ENCODE data around the gene TBC1D24.
"Not testable (repeated sequence)": the region's sequence is repeated elsewhere in the genome, so short reads cannot be mapped to it uniquely, and the experiment has no call there.

The TBC1D24 gene

DNA sequence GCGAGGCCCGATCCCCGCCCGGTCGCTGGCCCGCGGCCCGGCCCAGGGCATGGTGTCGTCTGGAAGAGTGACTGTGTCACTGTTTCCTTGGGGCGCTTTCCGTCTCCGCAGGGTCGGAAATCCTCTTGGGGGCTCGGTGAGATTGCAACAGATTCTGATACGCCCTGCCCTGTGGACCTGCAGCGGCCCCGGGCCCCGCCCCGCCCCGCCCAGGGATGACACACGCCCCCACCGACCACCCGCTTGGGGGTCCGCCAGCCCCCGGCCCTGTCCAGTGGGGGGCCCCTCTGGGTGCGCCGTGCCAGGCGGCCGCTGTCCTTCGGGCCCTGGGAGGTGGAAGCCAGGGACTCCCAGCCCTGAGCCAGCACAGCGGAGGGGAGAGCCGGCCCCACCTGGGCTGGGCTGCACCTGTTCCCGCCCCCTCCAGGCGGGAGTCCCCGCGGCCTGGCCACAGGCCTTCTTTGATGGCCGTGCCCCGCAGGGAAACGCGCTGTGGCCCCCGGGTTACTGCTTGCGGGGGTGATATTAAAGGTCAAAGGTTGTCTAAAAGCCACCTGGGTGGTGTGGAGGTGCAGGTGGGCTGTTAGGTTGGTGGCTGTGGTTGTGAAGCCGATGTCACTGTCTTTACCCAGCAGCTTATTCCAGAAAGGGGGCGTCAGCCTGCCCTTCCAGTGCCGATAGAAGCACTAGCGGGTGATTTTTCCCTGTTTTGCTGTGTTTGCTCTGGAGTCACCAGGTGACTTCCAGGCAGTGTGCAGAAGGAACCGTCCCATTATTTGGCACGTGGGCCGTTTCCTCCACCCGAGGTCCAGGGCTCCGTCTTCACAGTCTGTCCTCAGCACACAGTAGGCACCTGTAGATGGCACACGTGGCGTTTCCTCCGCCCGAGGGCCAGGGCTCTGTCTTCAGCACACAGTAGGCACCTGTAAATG is 752 bp downstream of the TBC1D24 start:
- Histone ChIP-seq H3K27ac (ENCODE audit: low read depth, low read length) (no peak overlapping the region), H3K27me3 (ENCODE audit: insufficient read depth, low read length) (no peaks in the 10 kb centered on the region), H3K4me3 (ENCODE audit: low read depth, low read length) (peak overlapping the region; percentile 97), H2AFZ (ENCODE audit: low read length, unreplicated experiment) (peak overlapping the region; percentile 50), H3K36me3 (ENCODE audit: insufficient read depth, low read length) (no peaks in the 10 kb centered on the region), H3K4me1 (ENCODE audit: control insufficient read depth, insufficient read depth, low read length, unreplicated experiment) (peaks cover 5% of the 10 kb centered on the region), H3K79me2 (ENCODE audit: control insufficient read depth, insufficient read depth, low read length, unreplicated experiment) (peaks cover 11% of the 10 kb centered on the region)

- no peaks in the 10 kb centered on the region for H3K36me3 ChIP-seq (ENCODE audit: insufficient read depth, low read length)
- no peaks in the 10 kb centered on the region for H3K27me3 ChIP-seq (ENCODE audit: insufficient read depth, low read length)
- peak overlapping the region; percentile 97; the same call in 1 of the 2 replicates for H3K4me3 ChIP-seq (ENCODE audit: low read depth, low read length)
- H3K79me2 ChIP-seq (ENCODE audit: control insufficient read depth, insufficient read depth, low read length, unreplicated experiment), result peaks cover 11% of the 10 kb centered on the region
- no peak overlapping the region for H3K27ac ChIP-seq (ENCODE audit: low read depth, low read length)
- H3K4me1 ChIP-seq (ENCODE audit: control insufficient read depth, insufficient read depth, low read length, unreplicated experiment), result peaks cover 5% of the 10 kb centered on the region
- H2AFZ ChIP-seq (ENCODE audit: low read length, unreplicated experiment), result no peak overlapping the region
These were observed 1.4 kb downstream of the TBC1D24 start for GRCh38 chr16:2476345-2476720.

- Histone ChIP-seq H3K27me3 (ENCODE audit: insufficient read depth, low read length) (no peaks in the 10 kb centered on the region), H2AFZ (ENCODE audit: low read length, unreplicated experiment) (no peak overlapping the region), H3K4me1 (ENCODE audit: control insufficient read depth, insufficient read depth, low read length, unreplicated experiment) (peaks cover 4% of the 10 kb centered on the region), H3K79me2 (ENCODE audit: control insufficient read depth, insufficient read depth, low read length, unreplicated experiment) (peaks cover 11% of the 10 kb centered on the region), H3K4me3 (ENCODE audit: low read depth, low read length) (no peak overlapping the region), H3K27ac (ENCODE audit: low read depth, low read length) (no peak overlapping the region), H3K36me3 (ENCODE audit: insufficient read depth, low read length) (no peaks in the 10 kb centered on the region)
These were observed 1.8 kb downstream of the TBC1D24 start for GRCh38 chr16:2476741-2477140.

- Histone ChIP-seq H3K36me3 (ENCODE audit: insufficient read depth, low read length) (no peaks in the 10 kb centered on the region), H3K27me3 (ENCODE audit: insufficient read depth, low read length) (no peaks in the 10 kb centered on the region), H3K4me3 (ENCODE audit: low read depth, low read length) (no peak overlapping the region), H3K4me1 (ENCODE audit: control insufficient read depth, insufficient read depth, low read length, unreplicated experiment) (peaks cover under 1% of the 10 kb centered on the region), H3K27ac (ENCODE audit: low read depth, low read length) (no peak overlapping the region), H3K79me2 (ENCODE audit: control insufficient read depth, insufficient read depth, low read length, unreplicated experiment) (peaks cover 13% of the 10 kb centered on the region), H2AFZ (ENCODE audit: low read length, unreplicated experiment) (no peak overlapping the region)
These were observed 2.4 kb downstream of the TBC1D24 start for GRCh38 chr16:2477327-2477726.

GRCh38 chr16:2478279-2478678 is 3.4 kb downstream of the TBC1D24 start:
- no peak overlapping the region for H3K4me3 ChIP-seq (ENCODE audit: low read depth, low read length)
- H3K36me3 ChIP-seq (ENCODE audit: insufficient read depth, low read length), result no peaks in the 10 kb centered on the region
- H3K27ac ChIP-seq (ENCODE audit: low read depth, low read length), result no peak overlapping the region
- H3K79me2 ChIP-seq (ENCODE audit: control insufficient read depth, insufficient read depth, low read length, unreplicated experiment), result peaks cover 15% of the 10 kb centered on the region
- peaks cover 10% of the 10 kb centered on the region for H3K4me1 ChIP-seq (ENCODE audit: control insufficient read depth, insufficient read depth, low read length, unreplicated experiment)
- no peak overlapping the region for H2AFZ ChIP-seq (ENCODE audit: low read length, unreplicated experiment)
- H3K27me3 ChIP-seq (ENCODE audit: insufficient read depth, low read length), result no peaks in the 10 kb centered on the region

DNA sequence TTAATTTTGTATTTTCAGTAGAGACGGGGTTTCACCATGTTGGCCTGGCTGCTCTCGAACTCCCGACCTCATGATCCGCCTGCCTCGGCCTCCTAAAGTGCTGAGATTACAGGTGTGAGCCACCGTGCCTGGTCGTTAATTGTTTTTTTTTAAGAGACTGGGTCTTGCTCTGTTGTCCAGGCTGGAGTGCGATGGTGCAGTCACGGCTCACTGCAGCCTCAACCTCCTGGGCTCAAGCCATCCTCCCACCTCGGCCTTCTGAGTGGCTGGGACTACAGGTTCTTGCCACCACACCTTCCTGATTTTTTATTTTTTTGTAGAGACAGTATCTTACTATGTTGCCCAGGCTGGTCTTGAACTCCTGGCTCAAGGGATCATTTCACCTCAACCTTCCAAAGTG is 5.1 kb downstream of the TBC1D24 start:
- H3K4me1 ChIP-seq (ENCODE audit: control insufficient read depth, insufficient read depth, low read length, unreplicated experiment); H2AFZ ChIP-seq (ENCODE audit: low read length, unreplicated experiment); H3K36me3 ChIP-seq (ENCODE audit: insufficient read depth, low read length); H3K27me3 ChIP-seq (ENCODE audit: insufficient read depth, low read length); H3K27ac ChIP-seq (ENCODE audit: low read depth, low read length); H3K4me3 ChIP-seq (ENCODE audit: low read depth, low read length): not testable (repeated sequence)
- peaks cover 21% of the 10 kb centered on the region for H3K79me2 ChIP-seq (ENCODE audit: control insufficient read depth, insufficient read depth, low read length, unreplicated experiment)

DNA sequence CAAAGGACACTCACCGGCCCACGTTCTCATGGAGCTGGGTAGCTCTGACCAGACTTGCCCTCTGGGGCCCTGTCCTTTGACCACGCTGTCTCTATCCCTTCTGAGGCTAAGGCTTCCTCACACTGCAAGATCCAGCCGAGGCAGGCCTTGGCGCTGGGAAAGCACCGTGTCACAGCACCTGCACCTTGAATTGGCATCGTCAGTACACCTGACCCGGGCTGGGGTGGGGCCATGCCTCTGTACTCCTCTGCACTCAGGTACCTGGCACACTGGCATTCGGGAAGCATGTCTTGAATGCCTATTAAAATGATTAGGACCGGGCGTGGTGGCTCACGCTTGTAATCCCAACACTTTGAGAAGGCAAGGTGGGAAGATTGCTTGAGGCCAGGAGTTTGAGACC is 6.0 kb downstream of the TBC1D24 start:
- Histone ChIP-seq H3K27ac (ENCODE audit: low read depth, low read length) (no peak overlapping the region), H3K4me3 (ENCODE audit: low read depth, low read length) (no peak overlapping the region), H3K79me2 (ENCODE audit: control insufficient read depth, insufficient read depth, low read length, unreplicated experiment) (peaks cover 14% of the 10 kb centered on the region), H3K4me1 (ENCODE audit: control insufficient read depth, insufficient read depth, low read length, unreplicated experiment) (peaks cover 10% of the 10 kb centered on the region), H3K27me3 (ENCODE audit: insufficient read depth, low read length) (no peaks in the 10 kb centered on the region), H3K36me3 (ENCODE audit: insufficient read depth, low read length) (no peaks in the 10 kb centered on the region), H2AFZ (ENCODE audit: low read length, unreplicated experiment) (no peak overlapping the region)

DNA sequence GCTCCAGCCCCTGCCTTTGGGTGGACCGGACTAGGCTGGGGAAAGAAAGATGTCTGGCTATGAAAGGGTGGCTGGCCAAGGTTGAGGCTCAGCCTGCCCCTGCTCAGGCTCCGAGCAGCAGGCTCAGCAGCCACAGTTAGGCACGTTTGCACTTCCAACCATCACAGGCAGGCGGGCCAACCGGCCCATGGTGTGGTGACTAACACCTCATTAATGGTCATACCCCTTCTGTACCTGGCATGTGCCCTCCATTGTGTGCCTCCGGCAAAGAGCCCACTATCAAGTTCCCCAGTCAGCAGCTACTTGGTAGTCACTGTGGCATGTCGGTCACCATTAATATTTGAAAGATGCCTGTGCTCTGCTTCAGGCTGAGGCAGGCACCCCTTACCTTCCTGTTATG is 6.7 kb downstream of the TBC1D24 start:
- peaks cover 10% of the 10 kb centered on the region for H3K79me2 ChIP-seq (ENCODE audit: control insufficient read depth, insufficient read depth, low read length, unreplicated experiment)

DNA sequence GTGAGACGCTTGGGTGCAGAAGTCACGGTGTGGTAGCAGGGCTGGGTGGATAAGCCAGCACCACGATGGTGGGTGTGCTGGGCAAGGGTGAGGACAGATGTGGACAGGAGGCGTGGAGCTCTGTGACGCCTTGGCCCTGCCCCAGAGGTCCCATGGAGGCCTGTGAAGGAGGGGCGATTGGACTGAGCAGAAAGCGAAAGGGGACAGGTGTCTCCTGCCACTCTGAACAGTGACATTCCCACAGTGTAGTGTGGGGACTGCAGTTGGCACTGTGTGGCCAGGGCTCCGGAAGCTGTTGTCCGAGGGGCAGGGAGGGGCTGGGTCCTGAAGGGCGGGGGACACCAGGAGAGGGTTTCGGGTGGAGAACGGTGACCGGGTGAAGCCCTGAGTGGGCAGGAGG is 7.3 kb downstream of the TBC1D24 start:
- H2AFZ ChIP-seq (ENCODE audit: low read length, unreplicated experiment), result no peak overlapping the region
- peaks cover 11% of the 10 kb centered on the region for H3K79me2 ChIP-seq (ENCODE audit: control insufficient read depth, insufficient read depth, low read length, unreplicated experiment)
- H3K36me3 ChIP-seq (ENCODE audit: insufficient read depth, low read length), result no peaks in the 10 kb centered on the region
- H3K4me3 ChIP-seq (ENCODE audit: low read depth, low read length), result 0 out of 2 replicates have a peak overlapping the region, but pooled peaks have one; percentile 37
- no peaks in the 10 kb centered on the region for H3K27me3 ChIP-seq (ENCODE audit: insufficient read depth, low read length)
- no peak overlapping the region for H3K27ac ChIP-seq (ENCODE audit: low read depth, low read length)
- peaks cover 10% of the 10 kb centered on the region for H3K4me1 ChIP-seq (ENCODE audit: control insufficient read depth, insufficient read depth, low read length, unreplicated experiment)

More for the DNA sequence above, 6.7 kb downstream of the TBC1D24 start:
- H3K4me3 ChIP-seq (ENCODE audit: low read depth, low read length), result no peak overlapping the region
- no peak overlapping the region for H2AFZ ChIP-seq (ENCODE audit: low read length, unreplicated experiment)
- H3K36me3 ChIP-seq (ENCODE audit: insufficient read depth, low read length), result no peaks in the 10 kb centered on the region
- H3K27ac ChIP-seq (ENCODE audit: low read depth, low read length), result no peak overlapping the region
- no peaks in the 10 kb centered on the region for H3K27me3 ChIP-seq (ENCODE audit: insufficient read depth, low read length)
- H3K4me1 ChIP-seq (ENCODE audit: control insufficient read depth, insufficient read depth, low read length, unreplicated experiment), result peaks cover 10% of the 10 kb centered on the region

DNA sequence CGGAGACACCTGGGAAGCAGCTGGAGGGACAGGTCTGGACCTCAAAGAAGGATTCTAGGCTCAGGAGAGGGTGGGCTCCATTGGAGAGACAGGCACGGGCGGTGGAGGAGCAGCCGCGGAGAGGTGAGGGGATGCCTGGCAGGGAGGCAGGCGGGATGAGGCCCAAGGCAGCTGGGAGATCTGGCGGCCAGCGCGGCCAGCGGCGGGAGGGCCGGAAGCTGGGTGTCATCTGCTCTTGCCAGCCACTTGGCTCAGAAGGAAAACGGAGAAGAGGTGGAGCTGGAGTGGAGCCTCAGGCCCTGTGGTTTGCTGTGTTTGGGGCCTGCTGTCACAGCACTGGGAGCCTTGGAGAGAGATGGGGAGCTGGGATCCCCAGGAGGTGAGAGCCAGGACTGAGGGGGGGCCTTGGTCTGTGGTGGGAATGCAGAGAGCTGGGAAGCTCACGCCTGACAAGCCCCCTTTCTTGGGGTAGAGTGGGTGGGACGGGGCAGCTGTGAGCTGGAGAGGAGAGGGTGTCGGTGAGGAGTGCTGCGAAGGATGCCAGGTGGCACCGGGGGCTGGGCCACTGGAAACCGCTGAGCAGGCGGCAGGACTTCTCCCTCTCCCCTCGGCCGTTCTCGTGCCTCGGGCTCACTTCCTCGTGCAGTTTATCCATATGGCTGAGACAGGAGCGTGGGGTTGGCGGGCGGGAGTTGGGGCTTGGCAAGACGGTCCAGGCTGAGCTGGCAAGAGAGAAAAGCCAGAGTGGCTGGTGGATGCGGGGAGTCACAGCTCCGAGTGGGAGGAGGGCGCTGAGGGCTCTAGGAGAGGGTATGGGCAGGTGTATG is 8.0 kb downstream of the TBC1D24 start:
- Histone ChIP-seq H3K36me3 (ENCODE audit: insufficient read depth, low read length) (no peaks in the 10 kb centered on the region), H3K79me2 (ENCODE audit: control insufficient read depth, insufficient read depth, low read length, unreplicated experiment) (peaks cover 14% of the 10 kb centered on the region), H3K27me3 (ENCODE audit: insufficient read depth, low read length) (no peaks in the 10 kb centered on the region), H3K4me3 (ENCODE audit: low read depth, low read length) (peak overlapping the region; percentile 50), H3K27ac (ENCODE audit: low read depth, low read length) (no peak overlapping the region), H2AFZ (ENCODE audit: low read length, unreplicated experiment) (peak overlapping the region; percentile 48), H3K4me1 (ENCODE audit: control insufficient read depth, insufficient read depth, low read length, unreplicated experiment) (peaks cover 10% of the 10 kb centered on the region)

Measured in ACC112 (cell line).